ENCODE results near the gene GNAI3.

- TF ChIP-seq CTCF (conservative IDR thresholded peaks at IDR 0.05; ENCODE audit: low read depth, low read length) (no peak), EZH2 (IDR thresholded peaks at IDR 0.05; ENCODE audit: low read length, unreplicated experiment) (no peak)
Measured at GRCh38 chr1:109641861-109642260, 93.4 kb downstream of the GNAI3 start.

All from PC-3 (cell line).